Right renal pelvis (tissue), 4 donors: ENCODE results near the gene ARFRP1. TPM values are rescaled to one million over a fixed set of nuclear protein-coding genes. Genes with fewer than 3 reads are reported as not detected.

Source experiments
- DNase-seq, 4 donors: peaks; one replicate each; pipeline ENCODE4 v3.0.0-alpha.2; 2013; ENCODE audit warnings: low read depth in 4 of 4, low spot score in 3 of 4, missing footprints in 1 of 4
- polyA plus RNA-seq, 4 donors: library from polyadenylated mRNA; unstranded; fragments of 120-200 nt; gene quantifications; one replicate each; pipeline ENCODE4 v1.2.1, GENCODE V29; 2013; ENCODE audit not compliant: insufficient read length in 4 of 4

The ARFRP1 gene
- 10 to 100 TPM; 29.9 to 41.3 (median 34.4) TPM for polyA plus RNA-seq

- DNase-seq, result peak in 3 of 4 donors; percentile 63 to 69 (median 68)
Measured at GRCh38 chr20:63707558-63708300, at the start of gene ARFRP1, which contains the start of gene ZGPAT. ARFRP1 (minus strand) TSS chr20:63707976; CDS start chr20:63707091, 885 bp downstream. ZGPAT (plus strand) TSS chr20:63708039; CDS start chr20:63708581, 542 bp downstream.

GRCh38 chr20:63756648-63756991 is 48.8 kb upstream of the ARFRP1 start:
- DNase-seq, result no peak

- no peak for DNase-seq
Measured at GRCh38 chr20:63755933-63756647, 48.3 kb upstream of the ARFRP1 start.

GRCh38 chr20:63754008-63754407 is 46.2 kb upstream of the ARFRP1 start:
- DNase-seq, result no peak

GRCh38 chr20:63753381-63753780 is 45.6 kb upstream of the ARFRP1 start:
- no peak for DNase-seq

- no peak for DNase-seq
Measured at GRCh38 chr20:63752411-63753101, 44.8 kb upstream of the ARFRP1 start.

GRCh38 chr20:63751471-63752271 is 43.9 kb upstream of the ARFRP1 start:
- DNase-seq, result no peak

GRCh38 chr20:63750807-63751470 is 43.2 kb upstream of the ARFRP1 start:
- no peak for DNase-seq

- DNase-seq, result no peak
Measured at GRCh38 chr20:63749597-63750508, 42.1 kb upstream of the ARFRP1 start.

- no peak for DNase-seq
Measured at GRCh38 chr20:63748934-63749270, 41.1 kb upstream of the ARFRP1 start.

- no peak for DNase-seq
Measured at GRCh38 chr20:63748070-63748933, 40.5 kb upstream of the ARFRP1 start.

GRCh38 chr20:63747622-63748069 is 39.9 kb upstream of the ARFRP1 start:
- no peak for DNase-seq

- DNase-seq, result no peak
Measured at GRCh38 chr20:63746751-63747315, 39.1 kb upstream of the ARFRP1 start.

- DNase-seq, result no peak
Measured at GRCh38 chr20:63745961-63746731, 38.4 kb upstream of the ARFRP1 start.

GRCh38 chr20:63745424-63745805 is 37.6 kb upstream of the ARFRP1 start:
- DNase-seq, result no peak

GRCh38 chr20:63744574-63745423 is 37.0 kb upstream of the ARFRP1 start:
- no peak for DNase-seq
